GM19043 (cell line): ENCODE measurements around the gene TNFRSF21.
"Not testable (repeated sequence)": the region's sequence is repeated elsewhere in the genome, so short reads cannot be mapped to it uniquely, and the experiment has no call there.

Source experiments
- ATAC-seq: cut with Tn5 transposase; IDR thresholded peaks from one replicate; pipeline ENCODE4 v1.9.1; 2021; ENCODE audit warnings: low read depth; ENCODE audit not compliant: unreplicated experiment

TNFRSF21 gene

GRCh38 chr6:47292027-47292426 is 17.7 kb downstream of the TNFRSF21 start:
- ATAC-seq, result no peak

GRCh38 chr6:47290124-47290834 is 19.4 kb downstream of the TNFRSF21 start:
- ATAC-seq, result no peak

- no peak for ATAC-seq
Measured at GRCh38 chr6:47288267-47289090, 21.2 kb downstream of the TNFRSF21 start.

- no peak for ATAC-seq
Measured at GRCh38 chr6:47286301-47286700, 23.4 kb downstream of the TNFRSF21 start.

DNA sequence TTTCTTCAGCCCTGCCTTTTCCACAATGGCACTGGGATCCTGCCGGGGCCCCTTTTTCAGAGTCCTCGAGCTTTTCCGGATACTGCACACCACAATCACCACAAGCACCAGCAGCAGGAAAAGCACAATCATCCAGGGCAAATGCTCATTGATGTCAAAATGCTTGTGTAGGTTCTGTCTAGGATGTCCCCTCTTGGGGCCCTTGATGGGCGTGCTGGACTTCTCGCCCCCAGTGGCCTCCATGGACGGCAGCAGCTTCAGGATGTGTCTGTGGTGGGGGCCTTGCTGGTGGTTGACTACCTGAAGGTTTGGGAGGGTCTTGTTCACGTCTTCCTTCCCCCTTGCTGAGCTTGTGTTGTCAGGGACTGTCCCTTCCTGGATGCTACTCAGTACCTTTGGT is 25.7 kb downstream of the TNFRSF21 start:
- no peak for ATAC-seq

GRCh38 chr6:47278545-47278944 is 31.2 kb downstream of the TNFRSF21 start:
- ATAC-seq, result no peak

- ATAC-seq, result no peak
Measured at GRCh38 chr6:47277702-47278101, 32.0 kb downstream of the TNFRSF21 start.

- no peak for ATAC-seq
Measured at GRCh38 chr6:47276377-47276776, 33.3 kb downstream of the TNFRSF21 start.

DNA sequence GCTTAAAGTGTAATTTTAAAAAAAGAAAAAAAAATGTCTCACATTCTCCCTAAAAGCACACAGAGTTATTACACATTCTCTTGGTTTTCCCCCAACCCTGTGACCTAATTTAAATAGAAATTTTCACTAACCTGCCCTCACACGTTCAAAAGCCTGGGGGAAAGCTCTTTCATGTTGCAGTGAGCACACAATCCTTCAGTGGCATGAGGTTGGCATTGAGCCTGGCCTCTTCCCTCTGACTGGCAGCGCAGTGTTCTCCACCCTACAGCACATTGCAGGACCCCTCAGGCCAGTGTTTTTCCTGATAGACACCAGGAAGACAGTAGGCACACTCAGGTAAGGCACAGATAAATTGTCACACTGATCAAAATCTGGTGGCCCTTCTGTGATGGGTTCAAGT is 34.1 kb downstream of the TNFRSF21 start:
- no peak for ATAC-seq

DNA sequence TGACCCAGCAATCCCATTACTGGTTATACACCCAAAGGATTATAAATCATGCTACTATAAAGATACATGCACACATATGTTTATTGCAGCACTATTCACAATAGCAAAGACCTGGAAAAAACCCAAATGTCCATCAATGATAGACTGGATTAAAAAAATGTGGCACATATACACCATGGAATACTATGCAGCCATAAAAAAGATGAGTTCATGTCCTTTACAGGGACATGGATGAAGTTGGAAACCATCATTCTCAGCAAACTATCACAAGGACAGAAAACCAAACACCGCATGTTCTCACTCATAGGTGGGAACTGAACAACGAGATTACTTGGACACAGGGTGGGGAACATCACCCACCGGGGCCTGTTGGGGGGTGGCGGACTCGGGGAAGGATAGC is 34.6 kb downstream of the TNFRSF21 start:
- ATAC-seq, result not testable (repeated sequence)

- no peak for ATAC-seq
Measured at GRCh38 chr6:47268572-47269187, 41.0 kb downstream of the TNFRSF21 start.

DNA sequence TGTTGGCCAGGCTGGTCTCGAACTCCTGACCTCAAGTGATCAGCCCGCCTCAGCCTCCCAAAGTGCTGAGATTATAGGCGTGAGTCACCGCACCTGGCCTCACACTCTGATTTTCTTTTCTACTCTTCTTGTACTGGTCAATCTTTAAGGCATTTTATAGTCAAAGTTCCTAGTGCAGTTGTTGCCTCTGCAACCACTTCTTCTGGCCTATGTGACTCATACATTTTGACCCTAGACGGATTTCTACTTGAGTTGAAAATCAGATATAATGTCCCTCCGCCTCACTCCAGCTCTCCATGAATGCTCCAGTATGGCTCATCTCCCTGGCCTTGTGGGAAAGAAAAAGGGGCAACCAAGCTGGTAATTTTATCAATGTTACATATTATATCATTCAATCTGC is 42.4 kb downstream of the TNFRSF21 start:
- ATAC-seq, result no peak

- ATAC-seq, result no peak
Measured at GRCh38 chr6:47265971-47266370, 43.7 kb downstream of the TNFRSF21 start.

- no peak for ATAC-seq
Measured at GRCh38 chr6:47264775-47265184, 44.9 kb downstream of the TNFRSF21 start.

- ATAC-seq, result no peak
Measured at GRCh38 chr6:47263268-47263667, 46.4 kb downstream of the TNFRSF21 start.

- ATAC-seq, result no peak
Measured at GRCh38 chr6:47262231-47262630, 47.5 kb downstream of the TNFRSF21 start.

DNA sequence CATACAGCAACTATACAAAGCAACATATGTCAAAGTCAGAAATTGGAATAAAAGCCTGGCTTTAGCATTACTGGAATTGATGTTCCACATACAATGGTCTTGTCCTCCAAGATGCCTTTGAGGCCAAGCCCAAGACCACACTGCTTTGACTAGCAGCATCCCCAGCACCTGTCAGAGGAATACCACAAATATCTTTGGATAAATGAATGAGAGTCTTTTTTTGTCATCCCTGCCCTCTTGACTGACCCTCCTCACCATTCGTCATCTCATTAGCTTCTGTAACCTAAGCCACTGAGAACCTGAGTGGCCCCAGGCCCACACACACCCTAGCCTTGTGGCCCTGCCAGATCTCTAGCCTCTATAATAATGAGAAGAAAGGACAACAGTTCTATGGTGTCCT is 48.5 kb downstream of the TNFRSF21 start:
- ATAC-seq, result no peak

GRCh38 chr6:47260021-47260420 is 49.7 kb downstream of the TNFRSF21 start:
- no peak for ATAC-seq

DNA sequence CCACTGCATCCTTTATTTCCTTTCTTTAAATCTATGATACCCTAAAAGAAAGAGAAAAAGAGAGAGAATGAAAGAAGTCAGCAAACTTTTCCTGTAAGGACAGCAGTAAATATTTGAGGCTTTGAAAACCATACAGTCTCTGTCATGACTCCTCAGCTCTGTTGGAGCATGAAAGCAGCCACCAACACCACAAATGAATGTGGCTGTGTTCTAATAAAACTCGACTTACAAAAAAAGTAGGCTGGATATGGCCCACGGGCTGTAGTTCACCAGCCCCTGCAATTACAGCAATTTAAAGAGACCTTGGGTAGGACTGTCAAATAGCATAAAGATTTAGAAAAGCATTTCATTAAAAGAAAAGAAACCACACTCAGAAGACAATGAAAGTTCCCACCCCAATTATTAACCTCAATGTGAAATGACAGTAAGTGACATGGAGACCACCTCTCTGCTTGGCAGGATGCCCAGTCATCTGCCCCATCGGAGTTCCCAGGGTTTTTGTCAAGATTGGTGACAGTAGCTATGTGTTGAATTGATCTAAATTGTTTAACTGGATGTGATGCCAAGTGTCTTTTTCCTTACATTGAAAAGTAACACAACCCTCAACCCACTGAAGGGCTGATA is 50.9 kb downstream of the TNFRSF21 start:
- no peak for ATAC-seq

DNA sequence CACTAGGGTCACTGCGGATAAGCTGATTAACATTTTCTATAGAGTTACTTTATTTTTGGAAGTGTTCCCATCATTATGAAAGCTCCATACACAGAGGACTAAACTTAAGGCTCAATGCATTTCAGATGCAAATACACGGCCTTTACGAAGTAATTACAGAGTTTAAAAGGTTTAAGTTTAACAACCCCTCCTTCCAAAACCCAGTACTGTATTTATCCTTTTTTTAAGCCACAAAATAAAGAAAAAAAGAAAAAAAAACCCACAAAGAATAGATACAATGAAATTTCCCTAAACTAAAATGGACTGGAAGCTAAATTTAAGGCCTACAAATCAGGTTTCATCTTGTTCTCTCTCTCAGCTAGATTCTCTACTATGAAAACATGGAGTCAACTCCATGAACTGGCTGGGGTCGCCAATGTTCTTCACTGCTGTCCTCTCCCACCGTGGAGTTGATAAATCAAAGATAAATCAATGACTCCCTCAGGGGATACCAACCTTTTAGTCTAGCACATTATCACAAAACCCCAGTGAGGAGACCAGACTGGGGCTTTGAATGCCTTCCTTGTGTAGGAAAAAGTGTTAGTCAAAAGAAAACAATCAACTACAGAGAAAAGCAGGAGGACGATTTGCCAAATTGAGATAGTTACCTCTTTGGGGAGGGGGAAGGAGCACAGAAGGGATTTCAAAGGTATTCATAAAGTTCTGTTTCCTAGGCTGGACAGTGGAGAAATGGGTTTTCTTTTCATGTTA is 52.5 kb downstream of the TNFRSF21 start:
- ATAC-seq, result no peak
